Mesenchymal stem cell (in vitro differentiated cells and primary cell): ENCODE results near the gene AFTPH.
A peak's percentile ranks its signal among the peaks of the same experiment; 100 is the strongest.
"Not testable (repeated sequence)": the region's sequence is repeated elsewhere in the genome, so short reads cannot be mapped to it uniquely, and the experiment has no call there.

Experiments used
- DNase-seq: peaks from one replicate; pipeline ENCODE4 v3.0.0-alpha.2; 2013
- H2AFZ ChIP-seq: one replicate; pipeline ENCODE4 v1.6.1; 2013; ENCODE audit warnings: low read depth, mild to moderate bottlenecking, control low read depth, inconsistent platforms, low read length, moderate library complexity
- H2AK5ac ChIP-seq: 2 replicates; pipeline ENCODE4 v1.6.1; 2013; ENCODE audit warnings: low read length, moderate library complexity, mild to moderate bottlenecking, inconsistent platforms; ENCODE audit not compliant: severe bottlenecking
- H2BK120ac ChIP-seq: one replicate; pipeline ENCODE4 v1.6.1; 2013; ENCODE audit warnings: low read depth, mild to moderate bottlenecking, inconsistent platforms, low read length, moderate library complexity
- H2BK12ac ChIP-seq, 2 experiments: one replicate each; pipeline ENCODE4 v1.6.1; 2013; ENCODE audit warnings: inconsistent platforms in 2 of 2, low read length in 2 of 2, mild to moderate bottlenecking in 2 of 2, moderate library complexity in 2 of 2, control low read depth in 1 of 2
- H2BK15ac ChIP-seq: one replicate; pipeline ENCODE4 v1.6.1; 2013; ENCODE audit warnings: mild to moderate bottlenecking, low read depth, inconsistent platforms; ENCODE audit not compliant: poor library complexity, severe bottlenecking
- H2BK5ac ChIP-seq: 2 replicates; pipeline ENCODE4 v1.6.1; 2013; ENCODE audit warnings: low read depth, mild to moderate bottlenecking, low read length, control low read depth, inconsistent platforms; ENCODE audit not compliant: poor library complexity, severe bottlenecking
- H3K14ac ChIP-seq, 2 experiments: one replicate each; pipeline ENCODE4 v1.6.1; 2013; ENCODE audit warnings: inconsistent platforms in 2 of 2, low read length in 2 of 2, control low read depth in 1 of 2, mild to moderate bottlenecking in 1 of 2, moderate library complexity in 1 of 2
- H3K18ac ChIP-seq, 2 experiments: one replicate each; pipeline ENCODE4 v1.6.1; 2013; ENCODE audit warnings: inconsistent platforms in 2 of 2, low read length in 2 of 2, control low read depth in 1 of 2, low read depth in 1 of 2, mild to moderate bottlenecking in 1 of 2
- H3K23ac ChIP-seq, 2 experiments: one replicate each; pipeline ENCODE4 v1.6.1; 2013; ENCODE audit warnings: inconsistent platforms in 2 of 2, low read length in 2 of 2, mild to moderate bottlenecking in 2 of 2, moderate library complexity in 2 of 2, control low read depth in 1 of 2
- H3K27ac ChIP-seq: 2 replicates; pipeline ENCODE4 v1.5.1; 2013; ENCODE audit warnings: mild to moderate bottlenecking, moderate library complexity, low read length, control low read depth, inconsistent platforms; ENCODE audit not compliant: poor library complexity, severe bottlenecking
- H3K27me3 ChIP-seq, 2 experiments: 2 replicates each; pipeline versions ENCODE4 v1.6.1 to v1.7.0; 2013; ENCODE audit warnings: low read length in 2 of 2, mild to moderate bottlenecking in 2 of 2, moderate library complexity in 2 of 2, control low read depth in 1 of 2, inconsistent platforms in 1 of 2; ENCODE audit not compliant: control insufficient read depth in 1 of 2, insufficient read depth in 1 of 2
- H3K36me3 ChIP-seq, 2 experiments: 2 replicates each; pipeline versions ENCODE4 v1.6.1 to v1.7.0; 2013; ENCODE audit warnings: low read length in 2 of 2, control low read depth in 1 of 2, inconsistent platforms in 1 of 2, low read depth in 1 of 2, mild to moderate bottlenecking in 1 of 2; ENCODE audit not compliant: insufficient read depth in 2 of 2, control insufficient read depth in 1 of 2
- H3K4ac ChIP-seq, 2 experiments: one replicate each; pipeline ENCODE4 v1.6.1; 2013; ENCODE audit warnings: inconsistent platforms in 2 of 2, low read length in 2 of 2, mild to moderate bottlenecking in 2 of 2, moderate library complexity in 2 of 2, control low read depth in 1 of 2, low read depth in 1 of 2
- H3K4me1 ChIP-seq: 2 replicates; pipeline ENCODE4 v1.6.1; 2013; ENCODE audit warnings: low read depth, low read length, control low read depth; ENCODE audit not compliant: control insufficient read depth, insufficient read depth
- H3K4me2 ChIP-seq: 2 replicates; pipeline ENCODE4 v1.6.1; 2013; ENCODE audit warnings: low read length, mild to moderate bottlenecking, inconsistent platforms; ENCODE audit not compliant: poor library complexity, severe bottlenecking
- H3K4me3 ChIP-seq, 2 experiments: 2 replicates each; pipeline versions ENCODE4 v1.5.1 to v1.7.0; 2013; ENCODE audit warnings: low read length in 2 of 2, mild to moderate bottlenecking in 2 of 2, control low read depth in 1 of 2, low read depth in 1 of 2; ENCODE audit not compliant: insufficient read depth in 1 of 2
- H3K79me1 ChIP-seq: replicated peaks from 2 replicates; pipeline ENCODE4 v1.6.1; 2013; ENCODE audit warnings: mild to moderate bottlenecking, control low read depth, low read length, inconsistent platforms; ENCODE audit not compliant: poor library complexity, severe bottlenecking
- H3K9ac ChIP-seq: 2 replicates; pipeline ENCODE4 v1.7.0; 2013; ENCODE audit warnings: mild to moderate bottlenecking, low read length, moderate library complexity
- H3K9me3 ChIP-seq: 2 replicates; pipeline ENCODE4 v1.7.0; 2013; ENCODE audit warnings: mild to moderate bottlenecking, low read length; ENCODE audit not compliant: control insufficient read depth
- H4K8ac ChIP-seq: one replicate; pipeline ENCODE4 v1.6.1; 2013; ENCODE audit warnings: inconsistent platforms, mild to moderate bottlenecking, low read length, moderate library complexity
- H4K91ac ChIP-seq: one replicate; pipeline ENCODE4 v1.6.1; 2013; ENCODE audit warnings: mild to moderate bottlenecking, low read length, inconsistent platforms
- WGBS: methylation state at CpG from one replicate; pipeline ENCODE4 v1.1.7; 2013; ENCODE audit warnings: mixed read lengths; 5-methylcytosine and 5-hydroxymethylcytosine counted together

Gene AFTPH

GRCh38 chr2:64530946-64531345 is 6.8 kb downstream of the AFTPH start:
- H3K27ac ChIP-seq: not testable (repeated sequence)
- WGBS: 95% methylated on average over 2 of the region's 2 CpGs

GRCh38 chr2:64532030-64532429 is 7.9 kb downstream of the AFTPH start:
- H3K4ac ChIP-seq: no peak overlapping the region
- H3K4me2 ChIP-seq: no peak overlapping the region
- no peak overlapping the region for H3K9ac ChIP-seq
- H2BK15ac ChIP-seq: no peak overlapping the region
- H3K27me3 ChIP-seq: no peaks in the 10 kb centered on the region
- no peak overlapping the region for H3K23ac ChIP-seq
- no peak overlapping the region for H2AFZ ChIP-seq
- H2AK5ac ChIP-seq: no peak overlapping the region
- H3K36me3 ChIP-seq: no peaks in the 10 kb centered on the region
- H3K18ac ChIP-seq: no peak overlapping the region
- H3K4me3 ChIP-seq: no peak overlapping the region
- H3K9me3 ChIP-seq: no peaks in the 10 kb centered on the region
- no peak overlapping the region for H4K8ac ChIP-seq
- H4K91ac ChIP-seq: no peak overlapping the region
- no peak overlapping the region for H2BK5ac ChIP-seq
- no peak for DNase-seq
- H3K4me1 ChIP-seq: peaks cover 1% of the 10 kb centered on the region
- H3K27ac ChIP-seq: no peak overlapping the region
- H2BK12ac ChIP-seq: no peak overlapping the region
- no peak overlapping the region for H2BK120ac ChIP-seq
- H3K79me1 ChIP-seq: peaks cover 9% of the 10 kb centered on the region
- H3K14ac ChIP-seq: no peak overlapping the region

More at GRCh38 chr2:64530946-64531345, 6.8 kb downstream of the AFTPH start:
- H2AK5ac ChIP-seq, H2BK12ac ChIP-seq, H2BK120ac ChIP-seq, H2BK15ac ChIP-seq, H4K91ac ChIP-seq, H2BK5ac ChIP-seq, H3K4ac ChIP-seq, H3K79me1 ChIP-seq, H3K36me3 ChIP-seq, H3K4me3 ChIP-seq, H3K4me2 ChIP-seq, H3K18ac ChIP-seq, H3K9ac ChIP-seq, DNase-seq, H3K4me1 ChIP-seq, H2AFZ ChIP-seq, H3K23ac ChIP-seq, H3K9me3 ChIP-seq, H3K14ac ChIP-seq, H3K27me3 ChIP-seq, H4K8ac ChIP-seq: not testable (repeated sequence)

- no peak overlapping the region for H3K18ac ChIP-seq
- H2BK5ac ChIP-seq: no peak overlapping the region
- H3K4ac ChIP-seq: no peak overlapping the region
- no peak overlapping the region for H4K8ac ChIP-seq
- H3K79me1 ChIP-seq: peaks cover 8% of the 10 kb centered on the region
- H2BK15ac ChIP-seq: no peak overlapping the region
- no peak overlapping the region for H3K4me2 ChIP-seq
- no peaks in the 10 kb centered on the region for H3K36me3 ChIP-seq
- H3K27me3 ChIP-seq: no peaks in the 10 kb centered on the region
- H3K27ac ChIP-seq: no peak overlapping the region
- no peak overlapping the region for H2BK120ac ChIP-seq
- H3K4me3 ChIP-seq: no peak overlapping the region
- no peaks in the 10 kb centered on the region for H3K9me3 ChIP-seq
- no peak overlapping the region for H3K9ac ChIP-seq
- H2BK12ac ChIP-seq: no peak overlapping the region
- H2AK5ac ChIP-seq: no peak overlapping the region
- no peak overlapping the region for H3K14ac ChIP-seq
- DNase-seq: no peak
- H3K23ac ChIP-seq: no peak overlapping the region
- no peak overlapping the region for H4K91ac ChIP-seq
- no peak overlapping the region for H2AFZ ChIP-seq
- peaks cover 1% of the 10 kb centered on the region for H3K4me1 ChIP-seq
Observed at GRCh38 chr2:64533882-64534281, 9.8 kb downstream of the AFTPH start.

- Histone ChIP-seq H4K8ac (no peak overlapping the region), H3K4ac (no peak overlapping the region), H3K79me1 (peaks cover 8% of the 10 kb centered on the region), H3K9ac (no peak overlapping the region), H2AK5ac (no peak overlapping the region), H3K4me2 (no peak overlapping the region), H3K9me3 (no peaks in the 10 kb centered on the region), H2AFZ (no peak overlapping the region), H2BK5ac (no peak overlapping the region), H3K4me1 (peaks cover 1% of the 10 kb centered on the region), H3K4me3 (no peak overlapping the region), H3K27ac (no peak overlapping the region), H3K36me3 (no peaks in the 10 kb centered on the region), H2BK120ac (no peak overlapping the region), H2BK12ac (no peak overlapping the region), H2BK15ac (no peak overlapping the region), H4K91ac (no peak overlapping the region), H3K18ac (no peak overlapping the region), H3K14ac (no peak overlapping the region), H3K23ac (no peak overlapping the region), H3K27me3 (no peaks in the 10 kb centered on the region)
- WGBS: 85% methylated on average over 3 of the region's 3 CpGs
- peak; percentile 20 for DNase-seq
Observed at GRCh38 chr2:64534363-64534762, 10.2 kb downstream of the AFTPH start.
